ENCODE data around the gene SLC16A11.

- TF ChIP-seq POLR2AphosphoS5 (IDR thresholded peaks at IDR 0.05) (no peak), POLR2A (IDR thresholded peaks at IDR 0.05) (no peak)
Measured at GRCh38 chr17:7063518-7064094, 19.7 kb upstream of the SLC16A11 start.
